ENCODE measurements around the gene SMAD9.

SMAD9 gene

DNA sequence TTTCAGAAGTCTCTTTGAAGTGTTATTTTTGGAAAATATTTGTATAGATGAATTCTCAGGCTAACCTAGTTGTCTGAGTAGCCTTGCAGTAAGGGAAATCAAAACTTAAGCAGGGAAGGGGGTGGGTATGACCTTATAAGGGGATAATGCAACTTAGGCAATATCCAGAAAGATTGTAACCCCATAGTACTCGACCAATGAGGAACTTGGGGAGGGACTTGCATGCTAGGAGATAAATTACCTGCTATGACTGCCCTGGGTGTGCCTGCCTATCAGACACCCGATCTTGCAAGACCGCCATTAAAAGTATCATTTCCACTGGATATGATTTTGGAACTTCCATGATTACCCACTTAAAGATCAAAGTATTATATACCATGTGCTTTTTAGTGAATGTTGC is 124.0 kb downstream of the SMAD9 start:
- no peak for DNase-seq
- TF ChIP-seq, protein P1, sequence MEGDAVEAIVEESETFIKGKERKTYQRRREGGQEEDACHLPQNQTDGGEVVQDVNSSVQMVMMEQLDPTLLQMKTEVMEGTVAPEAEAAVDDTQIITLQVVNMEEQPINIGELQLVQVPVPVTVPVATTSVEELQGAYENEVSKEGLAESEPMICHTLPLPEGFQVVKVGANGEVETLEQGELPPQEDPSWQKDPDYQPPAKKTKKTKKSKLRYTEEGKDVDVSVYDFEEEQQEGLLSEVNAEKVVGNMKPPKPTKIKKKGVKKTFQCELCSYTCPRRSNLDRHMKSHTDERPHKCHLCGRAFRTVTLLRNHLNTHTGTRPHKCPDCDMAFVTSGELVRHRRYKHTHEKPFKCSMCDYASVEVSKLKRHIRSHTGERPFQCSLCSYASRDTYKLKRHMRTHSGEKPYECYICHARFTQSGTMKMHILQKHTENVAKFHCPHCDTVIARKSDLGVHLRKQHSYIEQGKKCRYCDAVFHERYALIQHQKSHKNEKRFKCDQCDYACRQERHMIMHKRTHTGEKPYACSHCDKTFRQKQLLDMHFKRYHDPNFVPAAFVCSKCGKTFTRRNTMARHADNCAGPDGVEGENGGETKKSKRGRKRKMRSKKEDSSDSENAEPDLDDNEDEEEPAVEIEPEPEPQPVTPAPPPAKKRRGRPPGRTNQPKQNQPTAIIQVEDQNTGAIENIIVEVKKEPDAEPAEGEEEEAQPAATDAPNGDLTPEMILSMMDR (IDR thresholded peaks at IDR 0.05; ENCODE audit: low read depth, low read length, missing control alignments), result no peak

DNA sequence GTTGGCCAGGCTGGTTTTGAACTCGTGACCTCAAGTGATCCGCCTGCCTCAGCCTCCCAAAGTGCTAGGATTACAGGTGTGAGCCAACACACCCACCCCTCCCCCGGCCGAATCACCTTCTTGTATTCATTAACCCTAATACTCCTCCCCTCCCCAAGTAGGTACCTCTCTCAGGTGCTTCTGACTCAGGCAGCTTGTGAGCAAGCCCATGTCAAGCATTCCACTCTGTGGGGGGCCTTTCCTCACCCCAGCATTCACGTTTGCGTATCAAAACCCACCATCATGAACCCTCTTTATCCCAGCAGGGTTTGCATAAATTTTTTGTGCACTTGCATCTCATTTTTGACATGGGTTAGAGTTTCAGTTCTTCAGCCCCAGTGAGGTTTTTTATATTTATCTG is 124.6 kb downstream of the SMAD9 start:
- TF ChIP-seq, protein P1 (IDR thresholded peaks at IDR 0.05; ENCODE audit: low read depth, low read length, missing control alignments), result no peak
- no peak overlapping the region for H3K27ac ChIP-seq
- H3K36me3 ChIP-seq (replicated peaks), result no peaks in the 10 kb centered on the region
- in situ Hi-C loops (cut with HindIII; ENCODE audit: low pct_ligation_motif_present, low sequenced_read_pairs), result no loop called here
- DNase-seq, result no peak
- H3K27me3 ChIP-seq (replicated peaks), result no peaks in the 10 kb centered on the region
- H3K4me3 ChIP-seq (ENCODE audit: low read depth, low read length), result no peak overlapping the region

More for the DNA sequence above, 124.0 kb downstream of the SMAD9 start:
- Histone ChIP-seq H3K36me3 (replicated peaks) (no peaks in the 10 kb centered on the region), H3K4me3 (ENCODE audit: low read depth, low read length) (no peak overlapping the region), H3K27ac (no peak overlapping the region), H3K27me3 (replicated peaks) (no peaks in the 10 kb centered on the region)
- in situ Hi-C loops (cut with HindIII; ENCODE audit: low pct_ligation_motif_present, low sequenced_read_pairs), result no loop called here

Measured in brain microvascular endothelial cell (primary cell).